ENCODE results near the gene HOXA10.

The HOXA10 gene

GRCh38 chr7:27150568-27151340 is 23.4 kb downstream of the HOXA10 start:
- Histone ChIP-seq H3K27ac (peak overlapping the region; percentile 67), H3K36me3 (ENCODE audit: insufficient read depth) (no peaks in the 10 kb centered on the region), H3K4me2 (peak overlapping the region; percentile 94), H4K20me1 (ENCODE audit: insufficient read depth) (no peaks in the 10 kb centered on the region), H3K4me1 (ENCODE audit: low read depth, poor library complexity, severe bottlenecking) (peaks cover 7% of the 10 kb centered on the region), H3K27me3 (ENCODE audit: insufficient read depth, low read depth) (no peaks in the 10 kb centered on the region), H2AFZ (ENCODE audit: low read depth) (peak overlapping the region; percentile 96), H3K4me3 (IDR thresholded peaks at IDR 0.05; ENCODE audit: insufficient read depth, low read depth, low read length) (peak overlapping the region; percentile 49), H3K9ac (peak overlapping the region; percentile 76), H3K79me2 (ENCODE audit: insufficient read depth, low read depth) (no peaks in the 10 kb centered on the region)
- TF ChIP-seq, protein P1, sequence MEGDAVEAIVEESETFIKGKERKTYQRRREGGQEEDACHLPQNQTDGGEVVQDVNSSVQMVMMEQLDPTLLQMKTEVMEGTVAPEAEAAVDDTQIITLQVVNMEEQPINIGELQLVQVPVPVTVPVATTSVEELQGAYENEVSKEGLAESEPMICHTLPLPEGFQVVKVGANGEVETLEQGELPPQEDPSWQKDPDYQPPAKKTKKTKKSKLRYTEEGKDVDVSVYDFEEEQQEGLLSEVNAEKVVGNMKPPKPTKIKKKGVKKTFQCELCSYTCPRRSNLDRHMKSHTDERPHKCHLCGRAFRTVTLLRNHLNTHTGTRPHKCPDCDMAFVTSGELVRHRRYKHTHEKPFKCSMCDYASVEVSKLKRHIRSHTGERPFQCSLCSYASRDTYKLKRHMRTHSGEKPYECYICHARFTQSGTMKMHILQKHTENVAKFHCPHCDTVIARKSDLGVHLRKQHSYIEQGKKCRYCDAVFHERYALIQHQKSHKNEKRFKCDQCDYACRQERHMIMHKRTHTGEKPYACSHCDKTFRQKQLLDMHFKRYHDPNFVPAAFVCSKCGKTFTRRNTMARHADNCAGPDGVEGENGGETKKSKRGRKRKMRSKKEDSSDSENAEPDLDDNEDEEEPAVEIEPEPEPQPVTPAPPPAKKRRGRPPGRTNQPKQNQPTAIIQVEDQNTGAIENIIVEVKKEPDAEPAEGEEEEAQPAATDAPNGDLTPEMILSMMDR (conservative IDR thresholded peaks at IDR 0.05; ENCODE audit: low read depth, low read length), result peak; percentile 79

GRCh38 chr7:27149842-27150567 is 24.1 kb downstream of the HOXA10 start:
- peak overlapping the region; percentile 67 for H3K27ac ChIP-seq
- no peaks in the 10 kb centered on the region for H3K27me3 ChIP-seq (ENCODE audit: insufficient read depth, low read depth)
- peak overlapping the region; percentile 94 for H3K4me2 ChIP-seq
- H3K9ac ChIP-seq, result peak overlapping the region; percentile 76
- no peaks in the 10 kb centered on the region for H4K20me1 ChIP-seq (ENCODE audit: insufficient read depth)
- peaks cover 7% of the 10 kb centered on the region for H3K4me1 ChIP-seq (ENCODE audit: low read depth, poor library complexity, severe bottlenecking)
- no peaks in the 10 kb centered on the region for H3K79me2 ChIP-seq (ENCODE audit: insufficient read depth, low read depth)
- no peaks in the 10 kb centered on the region for H3K36me3 ChIP-seq (ENCODE audit: insufficient read depth)
- H2AFZ ChIP-seq (ENCODE audit: low read depth), result peak overlapping the region; percentile 96
- TF ChIP-seq, protein P1 (conservative IDR thresholded peaks at IDR 0.05; ENCODE audit: low read depth, low read length), result no peak
- peak overlapping the region; percentile 49 for H3K4me3 ChIP-seq (IDR thresholded peaks at IDR 0.05; ENCODE audit: insufficient read depth, low read depth, low read length)

- Histone ChIP-seq H2AFZ (ENCODE audit: low read depth) (no peak overlapping the region), H3K27me3 (ENCODE audit: insufficient read depth, low read depth) (no peaks in the 10 kb centered on the region), H3K27ac (no peak overlapping the region), H3K4me3 (IDR thresholded peaks at IDR 0.05; ENCODE audit: insufficient read depth, low read depth, low read length) (no peak overlapping the region), H3K9ac (no peak overlapping the region), H3K4me1 (ENCODE audit: low read depth, poor library complexity, severe bottlenecking) (peaks cover 7% of the 10 kb centered on the region), H4K20me1 (ENCODE audit: insufficient read depth) (no peaks in the 10 kb centered on the region), H3K79me2 (ENCODE audit: insufficient read depth, low read depth) (no peaks in the 10 kb centered on the region), H3K36me3 (ENCODE audit: insufficient read depth) (no peaks in the 10 kb centered on the region), H3K4me2 (peak overlapping the region; percentile 94; the same call in 1 of the 2 replicates)
- TF ChIP-seq, protein P1 (conservative IDR thresholded peaks at IDR 0.05; ENCODE audit: low read depth, low read length), result no peak
Measured at GRCh38 chr7:27148756-27149641, 25.1 kb downstream of the HOXA10 start.

- H3K4me3 ChIP-seq (IDR thresholded peaks at IDR 0.05; ENCODE audit: insufficient read depth, low read depth, low read length), result no peak overlapping the region
- no peak overlapping the region for H3K4me2 ChIP-seq
- H4K20me1 ChIP-seq (ENCODE audit: insufficient read depth), result no peaks in the 10 kb centered on the region
- TF ChIP-seq, protein P1 (conservative IDR thresholded peaks at IDR 0.05; ENCODE audit: low read depth, low read length), result no peak
- no peaks in the 10 kb centered on the region for H3K27me3 ChIP-seq (ENCODE audit: insufficient read depth, low read depth)
- H3K79me2 ChIP-seq (ENCODE audit: insufficient read depth, low read depth), result no peaks in the 10 kb centered on the region
- no peak overlapping the region for H2AFZ ChIP-seq (ENCODE audit: low read depth)
- no peak overlapping the region for H3K9ac ChIP-seq
- peaks cover 7% of the 10 kb centered on the region for H3K4me1 ChIP-seq (ENCODE audit: low read depth, poor library complexity, severe bottlenecking)
- no peak overlapping the region for H3K27ac ChIP-seq
- no peaks in the 10 kb centered on the region for H3K36me3 ChIP-seq (ENCODE audit: insufficient read depth)
Measured at GRCh38 chr7:27148031-27148755, 25.9 kb downstream of the HOXA10 start.
